Vagina (tissue), 2 donors: ENCODE results near the gene ACSM3. TPM values are rescaled to one million over a fixed set of nuclear protein-coding genes. Genes with fewer than 3 reads are reported as not detected.

Experiments used
- DNase-seq, 2 donors: peaks; one replicate each; pipeline ENCODE4 v3.0.0-alpha.2; 2017; ENCODE audit errors: extremely low spot score in 2 of 2
- H3K27ac ChIP-seq: fragments of 200-600 bp; sonication (generic); one replicate; pipeline ENCODE4 v1.5.1; 2019
- H3K27me3 ChIP-seq: fragments of 200-600 bp; sonication (generic); one replicate; pipeline ENCODE4 v1.5.1; 2019
- H3K36me3 ChIP-seq, 2 donors: fragments of 200-600 bp; sonication (generic); one replicate each; pipeline ENCODE4 v1.5.1; 2017 to 2019
- H3K4me1 ChIP-seq: fragments of 200-600 bp; sonication (generic); one replicate; pipeline ENCODE4 v1.5.1; 2019
- H3K4me3 ChIP-seq, 2 donors: fragments of 200-600 bp; sonication (generic); 1 replicate in 1 of 2; 2 replicates in 1 of 2; pipeline ENCODE4 v1.5.1; 2016 to 2019
- H3K9me3 ChIP-seq: fragments of 200-600 bp; sonication (generic); one replicate; pipeline ENCODE4 v1.5.1; 2019
- POLR2A ChIP-seq, 2 donors: fragments of 450-650 bp; IDR thresholded peaks; one replicate each; pipeline ENCODE4 v1.6.1; 2017; ENCODE audit warnings: antibody characterized with exemption in 2 of 2, mild to moderate bottlenecking in 2 of 2, moderate library complexity in 2 of 2
- POLR2AphosphoS5 ChIP-seq, 2 donors: sonication (generic); formaldehyde crosslinking; IDR thresholded peaks; one replicate each; pipeline ENCODE4 v1.9.0; 2017; ENCODE audit warnings: antibody characterized with exemption in 2 of 2, mild to moderate bottlenecking in 2 of 2, low read depth in 1 of 2; ENCODE audit not compliant: insufficient read depth in 1 of 2
- intact Hi-C: fragments of 100-400 bp; cut with DNase I; formaldehyde crosslinking; loops from one replicate; pipeline ENCODE4 v1.15.1; 2023
- total RNA-seq: library from RNA; depleted of rRNA; stranded (reverse); fragments of >200 nt; gene quantifications from one replicate; pipeline ENCODE4 v1.2.3, GENCODE V29; 2016
- TF ChIP-seq, protein P1 (sequence below), 3 experiments: fragments of 450-650 bp in 2 of 3; fragments of 200-600 bp in 1 of 3; sonication (generic) in 1 of 3; IDR thresholded peaks; one replicate each; pipeline ENCODE4 v1.5.1; 2017 to 2019; ENCODE audit warnings: antibody characterized with exemption in 3 of 3, mild to moderate bottlenecking in 2 of 3, moderate library complexity in 2 of 3

Gene ACSM3
- total RNA-seq, 1 donor from 2014 or later = 70.2 TPM

- DNase-seq = peak in 1 of 2 donors; percentile 91
- H3K36me3 ChIP-seq = peaks cover 0 to 28% of the 10 kb centered on the region in 2 donors
- no peak for TF ChIP-seq POLR2AphosphoS5 (IDR thresholded peaks at IDR 0.05; ENCODE audit: insufficient read depth in 1 of 2, low read depth in 1 of 2)
- peak in 1 of 2 donors; percentile 63 for TF ChIP-seq POLR2A (IDR thresholded peaks at IDR 0.05)
- TF ChIP-seq, protein P1, sequence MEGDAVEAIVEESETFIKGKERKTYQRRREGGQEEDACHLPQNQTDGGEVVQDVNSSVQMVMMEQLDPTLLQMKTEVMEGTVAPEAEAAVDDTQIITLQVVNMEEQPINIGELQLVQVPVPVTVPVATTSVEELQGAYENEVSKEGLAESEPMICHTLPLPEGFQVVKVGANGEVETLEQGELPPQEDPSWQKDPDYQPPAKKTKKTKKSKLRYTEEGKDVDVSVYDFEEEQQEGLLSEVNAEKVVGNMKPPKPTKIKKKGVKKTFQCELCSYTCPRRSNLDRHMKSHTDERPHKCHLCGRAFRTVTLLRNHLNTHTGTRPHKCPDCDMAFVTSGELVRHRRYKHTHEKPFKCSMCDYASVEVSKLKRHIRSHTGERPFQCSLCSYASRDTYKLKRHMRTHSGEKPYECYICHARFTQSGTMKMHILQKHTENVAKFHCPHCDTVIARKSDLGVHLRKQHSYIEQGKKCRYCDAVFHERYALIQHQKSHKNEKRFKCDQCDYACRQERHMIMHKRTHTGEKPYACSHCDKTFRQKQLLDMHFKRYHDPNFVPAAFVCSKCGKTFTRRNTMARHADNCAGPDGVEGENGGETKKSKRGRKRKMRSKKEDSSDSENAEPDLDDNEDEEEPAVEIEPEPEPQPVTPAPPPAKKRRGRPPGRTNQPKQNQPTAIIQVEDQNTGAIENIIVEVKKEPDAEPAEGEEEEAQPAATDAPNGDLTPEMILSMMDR (IDR thresholded peaks at IDR 0.05) = no peak
- H3K27ac ChIP-seq = peak overlapping the region; percentile 99
- H3K27me3 ChIP-seq = no peaks in the 10 kb centered on the region
- no peaks in the 10 kb centered on the region for H3K9me3 ChIP-seq
- H3K4me3 ChIP-seq = peak overlapping the region; percentile 83 to 99
- H3K4me1 ChIP-seq = peaks cover 30% of the 10 kb centered on the region
- intact Hi-C loops = no loop called here
Measured at GRCh38 chr16:20740901-20741521, 22.8 kb upstream of the ACSM3 start.

DNA sequence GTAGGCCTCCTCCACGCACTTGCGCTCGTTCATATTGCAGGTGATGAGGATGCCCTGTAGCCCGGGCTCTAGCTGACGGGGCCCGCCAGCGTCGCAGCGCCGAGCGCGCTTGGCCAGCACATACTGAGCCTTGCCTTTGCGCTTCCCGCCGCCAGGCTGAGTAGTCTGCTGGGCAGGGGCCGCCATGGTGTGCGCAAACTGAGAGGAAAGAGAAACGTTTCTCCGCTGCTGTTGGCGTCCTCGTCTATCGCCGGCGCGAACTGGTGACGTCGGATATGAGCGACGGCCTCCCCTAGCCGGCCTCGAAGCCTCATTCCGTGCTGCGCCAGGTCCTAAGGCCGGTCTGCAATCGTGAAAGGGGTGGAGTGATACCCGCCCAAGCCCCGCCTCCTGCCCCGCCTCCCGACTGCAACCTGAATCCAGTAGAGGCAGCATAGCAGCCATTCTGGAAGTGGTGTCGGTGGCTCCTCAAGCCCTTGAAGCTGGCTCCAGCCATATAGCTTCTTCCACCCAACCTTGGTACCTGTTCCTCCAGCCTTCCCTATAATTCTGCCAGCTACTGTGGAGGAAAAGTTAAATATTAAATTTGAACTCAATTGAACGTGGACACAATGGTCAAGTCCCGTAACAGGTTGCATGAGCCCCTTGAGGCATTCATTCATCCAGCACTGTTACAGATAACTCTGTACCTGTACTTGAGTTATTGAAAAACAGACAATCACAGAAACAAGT, 22.1 kb upstream of the ACSM3 start, which contains the start of gene THUMPD1:
Gene THUMPD1 (minus strand): TSS at position 265 of the 732 bp plus-strand sequence. CDS start 79 bp downstream, at position 186.
- H3K4me3 ChIP-seq = peak within 1 kb of the TSS; percentile 83 to 99
- peak within 1 kb of the TSS; percentile 99 for H3K27ac ChIP-seq
- no peaks in the 10 kb centered on the region for H3K27me3 ChIP-seq
- H3K36me3 ChIP-seq = peaks cover 0 to 21% of the 10 kb centered on the region in 2 donors
- DNase-seq = peak in 1 of 2 donors; percentile 96
- peak; percentile 71 to 96 for TF ChIP-seq POLR2AphosphoS5 (IDR thresholded peaks at IDR 0.05; ENCODE audit: insufficient read depth in 1 of 2, low read depth in 1 of 2)
- TF ChIP-seq POLR2A (IDR thresholded peaks at IDR 0.05) = peak in 1 of 2 donors; percentile 68
- TF ChIP-seq, protein P1 (IDR thresholded peaks at IDR 0.05) = peak in 1 of 3 experiments; percentile 7
- peaks cover 30% of the 10 kb centered on the region for H3K4me1 ChIP-seq
- H3K9me3 ChIP-seq = no peaks in the 10 kb centered on the region
- intact Hi-C loops = no loop called here

DNA sequence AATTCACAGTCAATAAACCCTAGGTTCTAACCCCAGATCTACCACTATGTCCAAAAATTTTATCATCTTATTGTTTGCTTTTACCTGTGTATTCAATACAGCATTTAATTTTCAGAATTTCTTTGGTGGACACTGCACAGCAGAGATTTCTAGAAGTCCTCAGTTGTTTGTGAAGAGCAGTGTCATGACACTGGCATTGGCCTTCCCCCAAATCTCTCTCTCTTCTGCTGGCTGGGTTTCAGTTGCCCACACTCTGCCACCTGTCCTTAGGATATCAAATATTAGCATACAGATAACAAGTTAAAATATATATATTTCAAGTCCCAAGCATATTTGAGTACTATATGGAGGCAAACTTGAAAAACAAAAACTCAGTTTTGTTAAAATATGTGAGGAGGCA, 20.2 kb upstream of the ACSM3 start:
- H3K36me3 ChIP-seq = peaks cover 0 to 5% of the 10 kb centered on the region in 2 donors
- no peak for DNase-seq
- H3K27me3 ChIP-seq = no peaks in the 10 kb centered on the region
- TF ChIP-seq POLR2A (IDR thresholded peaks at IDR 0.05) (no peak), POLR2AphosphoS5 (IDR thresholded peaks at IDR 0.05; ENCODE audit: insufficient read depth in 1 of 2, low read depth in 1 of 2) (no peak)
- TF ChIP-seq, protein P1 (IDR thresholded peaks at IDR 0.05) = no peak
- intact Hi-C loops = no loop called here
- no peak overlapping the region for H3K27ac ChIP-seq
- H3K4me3 ChIP-seq = no peak overlapping the region
- no peaks in the 10 kb centered on the region for H3K9me3 ChIP-seq
- H3K4me1 ChIP-seq = peaks cover 23% of the 10 kb centered on the region

DNA sequence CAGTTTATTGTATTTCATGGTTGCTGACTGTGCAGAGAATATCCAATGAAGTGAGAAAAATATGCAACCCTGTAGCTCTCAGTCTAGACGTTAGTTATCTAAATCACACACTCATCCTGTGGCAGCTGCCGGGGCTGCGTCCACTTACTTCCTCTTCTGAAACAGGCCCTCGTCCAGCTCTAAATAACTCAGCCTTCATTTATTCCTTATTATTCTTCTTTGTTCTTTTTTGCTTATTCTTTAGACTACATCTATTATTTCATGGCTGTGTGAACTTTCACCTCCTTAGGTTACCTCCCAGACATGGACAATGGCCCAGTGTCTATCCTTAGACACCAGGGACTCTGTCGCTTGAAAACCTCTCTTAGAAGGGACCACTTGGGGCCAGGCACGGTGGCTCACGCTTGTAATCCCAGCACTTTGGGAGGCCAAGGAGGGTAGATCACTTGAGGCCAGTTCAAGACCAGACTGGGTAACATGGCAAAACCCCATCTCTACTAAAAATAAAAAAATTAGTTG, 18.8 kb upstream of the ACSM3 start:
- intact Hi-C loops = no loop called here
- no peak for DNase-seq
- H3K4me3 ChIP-seq = no peak overlapping the region

More for the DNA sequence above, 18.8 kb upstream of the ACSM3 start:
- no peaks in the 10 kb centered on the region for H3K9me3 ChIP-seq
- H3K4me1 ChIP-seq = peaks cover 9% of the 10 kb centered on the region
- H3K36me3 ChIP-seq = no peaks in the 10 kb centered on the region
- H3K27me3 ChIP-seq = no peaks in the 10 kb centered on the region
- H3K27ac ChIP-seq = no peak overlapping the region
- TF ChIP-seq, protein P1 (IDR thresholded peaks at IDR 0.05) = no peak
